SJSA1 (cell line): Measurements from ENCODE around the gene MSRB3. TPM values are rescaled to one million over a fixed set of nuclear protein-coding genes. Genes with fewer than 3 reads are reported as not detected.

Experiments used
- total RNA-seq: library from RNA; depleted of rRNA; stranded (reverse); fragments of >200 nt; shearing (Covaris generic); gene quantifications from 2 replicates; pipeline ENCODE4 v1.2.3, GENCODE V29; 2014; rRNA removed

MSRB3 gene
- total RNA-seq, 1 experiment from 2014 or later: 55.9 TPM

Other genes starting within 250 kb of the MSRB3 start
- not detected in 2 replicates for gene WIF1, start 157.4 kb upstream of the MSRB3 start, total RNA-seq
- gene LEMD3, start 109.1 kb upstream of the MSRB3 start, total RNA-seq: 30.7 and 34.0 TPM in 2 replicates